ENCODE measurements around the gene SPON1. TPM values are rescaled to one million over a fixed set of nuclear protein-coding genes. Genes with fewer than 3 reads are reported as not detected.

SPON1 gene
- total and polyA plus RNA-seq, 11 donors = 1.6 to 20.0 (median 6.8) TPM

DNA sequence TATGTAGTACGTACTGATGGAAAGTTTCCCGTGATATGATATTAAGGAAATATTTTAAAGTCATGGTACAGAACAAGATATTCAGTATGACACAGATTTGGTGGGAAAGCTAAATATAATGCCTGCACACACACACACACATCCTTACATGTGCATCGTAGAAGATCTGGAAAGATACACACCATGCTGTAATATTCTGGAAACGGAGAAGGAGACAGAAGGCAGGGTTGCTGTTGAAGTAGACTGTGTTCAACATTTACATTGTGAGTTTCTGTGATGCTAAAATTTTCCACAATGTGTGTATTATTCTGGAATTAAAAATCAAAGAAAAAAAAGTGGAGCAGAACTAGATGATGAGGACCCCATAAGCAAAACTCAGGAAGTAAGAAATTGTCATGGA lies 278.4 kb downstream of the SPON1 start:
- no peak for TF ChIP-seq POLR2A (IDR thresholded peaks at IDR 0.05)
- TF ChIP-seq, protein P1, sequence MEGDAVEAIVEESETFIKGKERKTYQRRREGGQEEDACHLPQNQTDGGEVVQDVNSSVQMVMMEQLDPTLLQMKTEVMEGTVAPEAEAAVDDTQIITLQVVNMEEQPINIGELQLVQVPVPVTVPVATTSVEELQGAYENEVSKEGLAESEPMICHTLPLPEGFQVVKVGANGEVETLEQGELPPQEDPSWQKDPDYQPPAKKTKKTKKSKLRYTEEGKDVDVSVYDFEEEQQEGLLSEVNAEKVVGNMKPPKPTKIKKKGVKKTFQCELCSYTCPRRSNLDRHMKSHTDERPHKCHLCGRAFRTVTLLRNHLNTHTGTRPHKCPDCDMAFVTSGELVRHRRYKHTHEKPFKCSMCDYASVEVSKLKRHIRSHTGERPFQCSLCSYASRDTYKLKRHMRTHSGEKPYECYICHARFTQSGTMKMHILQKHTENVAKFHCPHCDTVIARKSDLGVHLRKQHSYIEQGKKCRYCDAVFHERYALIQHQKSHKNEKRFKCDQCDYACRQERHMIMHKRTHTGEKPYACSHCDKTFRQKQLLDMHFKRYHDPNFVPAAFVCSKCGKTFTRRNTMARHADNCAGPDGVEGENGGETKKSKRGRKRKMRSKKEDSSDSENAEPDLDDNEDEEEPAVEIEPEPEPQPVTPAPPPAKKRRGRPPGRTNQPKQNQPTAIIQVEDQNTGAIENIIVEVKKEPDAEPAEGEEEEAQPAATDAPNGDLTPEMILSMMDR (IDR thresholded peaks at IDR 0.05) = no peak
- H3K27ac ChIP-seq = no peak overlapping the region
- WGBS, 4 donors = 87 to 91% (median 89%) methylated on average over 4 of the region's 4 CpGs
- no peak overlapping the region for H3K4me3 ChIP-seq
- no peak for ATAC-seq
- H3K9me3 ChIP-seq = no peaks in the 10 kb centered on the region
- DNase-seq = no peak
- H3K4me1 ChIP-seq = peaks cover 0 to 15% (median 0%) of the 10 kb centered on the region in 12 donors
- no peaks in the 10 kb centered on the region for H3K36me3 ChIP-seq
- peaks cover 0 to 8% (median 0%) of the 10 kb centered on the region in 9 donors for H3K27me3 ChIP-seq
- intact Hi-C loops (cut with DNase I) = loop anchor here in 2 of 10 donors (10.0 kb wide), 2 partner anchors 96 to 756 kb away; no protein-coding TSS in a partner anchor

DNA sequence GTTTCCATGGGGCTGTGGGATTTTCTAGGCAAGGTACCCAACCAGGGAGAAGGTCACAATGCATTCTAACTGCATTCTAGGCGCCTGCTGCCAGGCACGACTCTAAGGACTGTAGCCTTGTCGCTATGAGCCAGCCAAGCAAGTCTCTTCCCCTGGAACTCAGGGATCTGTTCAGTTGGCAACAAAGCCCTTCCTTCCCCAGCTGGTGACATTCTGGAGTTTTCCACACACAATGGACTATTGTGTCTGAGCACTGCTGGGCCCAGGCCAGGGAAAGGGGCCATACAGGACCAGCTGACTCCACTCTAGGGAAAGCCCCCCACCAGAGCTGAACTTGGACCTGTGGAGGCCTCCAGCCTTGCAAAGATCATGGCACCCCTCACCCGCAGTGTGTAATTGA lies 279.7 kb downstream of the SPON1 start:
- H3K27ac ChIP-seq = no peak overlapping the region
- H3K4me1 ChIP-seq = peaks cover 0 to 9% (median 0%) of the 10 kb centered on the region in 12 donors
- ATAC-seq (peak in 3 of 4 donors; percentile 27 to 61 (median 46)), DNase-seq (peak in 1 of 5 donors; percentile 41)
- peaks cover 0 to 13% (median 0%) of the 10 kb centered on the region in 9 donors for H3K27me3 ChIP-seq
- TF ChIP-seq, protein P1 (IDR thresholded peaks at IDR 0.05) = no peak
- no peak for TF ChIP-seq POLR2A (IDR thresholded peaks at IDR 0.05)
- no peaks in the 10 kb centered on the region for H3K36me3 ChIP-seq
- no peaks in the 10 kb centered on the region for H3K9me3 ChIP-seq
- H3K4me3 ChIP-seq = no peak overlapping the region
- 51 to 68% (median 63%) methylated on average over 4 of the region's 4 CpGs for WGBS, 4 donors
- intact Hi-C loops (cut with DNase I) = loop anchor here in 2 of 10 donors (10.0 kb wide), 2 partner anchors 97 to 757 kb away; no protein-coding TSS in a partner anchor

DNA sequence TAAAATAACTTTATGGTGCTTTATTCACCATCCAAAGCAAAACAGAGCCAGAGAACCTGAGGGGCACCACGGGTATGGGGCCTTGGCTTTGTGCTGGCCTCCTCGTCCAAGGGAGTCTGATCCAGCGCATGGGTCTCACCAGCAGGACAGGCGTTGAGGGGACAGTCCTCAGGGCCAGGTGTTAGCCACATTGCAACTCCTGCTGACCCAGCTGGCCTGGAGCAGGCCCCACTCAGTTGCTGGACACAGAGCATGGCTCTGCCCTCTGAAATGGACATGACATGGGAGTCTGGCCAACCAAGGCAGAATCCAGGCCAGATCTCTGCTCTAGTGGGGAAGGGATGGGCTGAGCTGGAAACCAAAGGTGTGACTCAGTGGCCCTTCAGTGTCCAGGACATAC lies 280.2 kb downstream of the SPON1 start:
- intact Hi-C loops (cut with DNase I) = loop anchor here in 2 of 10 donors (10.0 kb wide), 2 partner anchors 98 to 758 kb away; no protein-coding TSS in a partner anchor
- Histone ChIP-seq H3K4me3 (no peak overlapping the region), H3K9me3 (no peaks in the 10 kb centered on the region), H3K27me3 (peaks cover 0 to 14% (median 2%) of the 10 kb centered on the region in 9 donors), H3K36me3 (no peaks in the 10 kb centered on the region), H3K4me1 (peaks cover 0 to 7% (median 0%) of the 10 kb centered on the region in 12 donors), H3K27ac (no peak overlapping the region)
- ATAC-seq (peak in 3 of 4 donors; percentile 9 to 35 (median 16)), DNase-seq (no peak)
- TF ChIP-seq, protein P1 (IDR thresholded peaks at IDR 0.05) = no peak
- no peak for TF ChIP-seq POLR2A (IDR thresholded peaks at IDR 0.05)
- WGBS, 4 donors = 86 to 96% (median 93%) methylated on average over 4 of the region's 4 CpGs

DNA sequence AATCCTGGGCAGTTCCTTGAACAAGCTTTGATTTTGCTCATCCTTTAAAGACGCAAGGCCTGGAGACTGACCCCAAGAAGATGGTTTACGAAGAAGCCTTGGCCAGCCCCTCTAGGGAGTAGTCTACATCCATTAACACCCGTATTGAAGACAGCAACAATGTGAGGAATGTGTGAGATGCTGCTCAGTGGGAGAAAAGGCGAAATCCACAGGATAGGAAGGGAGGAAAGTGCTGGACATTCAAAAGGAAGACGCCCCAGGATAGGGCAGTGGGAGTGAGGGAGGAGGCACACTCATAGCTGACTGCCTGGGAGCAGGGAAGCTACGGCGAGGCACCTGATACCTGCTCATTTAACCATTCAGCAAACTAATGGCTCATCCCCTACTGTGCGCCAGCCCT lies 282.4 kb downstream of the SPON1 start:
- Histone ChIP-seq H3K27ac (no peak overlapping the region), H3K27me3 (peaks cover 0 to 29% (median 2%) of the 10 kb centered on the region in 9 donors), H3K9me3 (no peaks in the 10 kb centered on the region), H3K4me3 (no peak overlapping the region), H3K36me3 (no peaks in the 10 kb centered on the region), H3K4me1 (peaks cover 0 to 17% (median 0%) of the 10 kb centered on the region in 12 donors)
- TF ChIP-seq, protein P1 (IDR thresholded peaks at IDR 0.05) = no peak
- TF ChIP-seq POLR2A (IDR thresholded peaks at IDR 0.05) = no peak
- WGBS, 4 donors = 83 to 91% (median 86%) methylated on average over 8 of the region's 8 CpGs
- intact Hi-C loops (cut with DNase I) = loop anchor here in 4 of 10 donors (5.0 to 10.0 kb wide), 5 partner anchors 93 to 760 kb away; no protein-coding TSS in a partner anchor
- ATAC-seq (no peak), DNase-seq (no peak)

All from heart left ventricle (tissue), 16 donors.